Measurements from ENCODE around the gene ARAP1.

GRCh38 chr11:72741429-72741833 lies 10.8 kb downstream of the ARAP1 start:
- TF ChIP-seq GATA2 (IDR thresholded peaks at IDR 0.05; ENCODE audit: low read depth, low read length), result no peak
- no peak for TF ChIP-seq GATA3 (IDR thresholded peaks at IDR 0.05; ENCODE audit: low read depth, low read length)

Measured in SH-SY5Y (cell line).